Dermis blood vessel endothelial cell (primary cell): ENCODE measurements around the gene ARHGAP26. TPM values are rescaled to one million over a fixed set of nuclear protein-coding genes. Genes with fewer than 3 reads are reported as not detected.

Experiments used
- DNase-seq: peaks from one replicate; pipeline ENCODE4 v3.0.0; 2010
- total RNA-seq: library from RNA; depleted of rRNA; stranded (reverse); fragments of >200 nt; gene quantifications from 2 replicates; pipeline ENCODE4 v1.2.3, GENCODE V29; 2014

The ARHGAP26 gene, protein sequence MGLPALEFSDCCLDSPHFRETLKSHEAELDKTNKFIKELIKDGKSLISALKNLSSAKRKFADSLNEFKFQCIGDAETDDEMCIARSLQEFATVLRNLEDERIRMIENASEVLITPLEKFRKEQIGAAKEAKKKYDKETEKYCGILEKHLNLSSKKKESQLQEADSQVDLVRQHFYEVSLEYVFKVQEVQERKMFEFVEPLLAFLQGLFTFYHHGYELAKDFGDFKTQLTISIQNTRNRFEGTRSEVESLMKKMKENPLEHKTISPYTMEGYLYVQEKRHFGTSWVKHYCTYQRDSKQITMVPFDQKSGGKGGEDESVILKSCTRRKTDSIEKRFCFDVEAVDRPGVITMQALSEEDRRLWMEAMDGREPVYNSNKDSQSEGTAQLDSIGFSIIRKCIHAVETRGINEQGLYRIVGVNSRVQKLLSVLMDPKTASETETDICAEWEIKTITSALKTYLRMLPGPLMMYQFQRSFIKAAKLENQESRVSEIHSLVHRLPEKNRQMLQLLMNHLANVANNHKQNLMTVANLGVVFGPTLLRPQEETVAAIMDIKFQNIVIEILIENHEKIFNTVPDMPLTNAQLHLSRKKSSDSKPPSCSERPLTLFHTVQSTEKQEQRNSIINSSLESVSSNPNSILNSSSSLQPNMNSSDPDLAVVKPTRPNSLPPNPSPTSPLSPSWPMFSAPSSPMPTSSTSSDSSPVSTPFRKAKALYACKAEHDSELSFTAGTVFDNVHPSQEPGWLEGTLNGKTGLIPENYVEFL
- total RNA-seq, result 49.9 and 51.7 TPM in 2 replicates

- DNase-seq, result peak; percentile 98
Measured at GRCh38 chr5:142769793-142770649, at the start of gene ARHGAP26. ARHGAP26 (plus strand) TSS chr5:142770377; CDS start chr5:142770762, 385 bp downstream.

DNA sequence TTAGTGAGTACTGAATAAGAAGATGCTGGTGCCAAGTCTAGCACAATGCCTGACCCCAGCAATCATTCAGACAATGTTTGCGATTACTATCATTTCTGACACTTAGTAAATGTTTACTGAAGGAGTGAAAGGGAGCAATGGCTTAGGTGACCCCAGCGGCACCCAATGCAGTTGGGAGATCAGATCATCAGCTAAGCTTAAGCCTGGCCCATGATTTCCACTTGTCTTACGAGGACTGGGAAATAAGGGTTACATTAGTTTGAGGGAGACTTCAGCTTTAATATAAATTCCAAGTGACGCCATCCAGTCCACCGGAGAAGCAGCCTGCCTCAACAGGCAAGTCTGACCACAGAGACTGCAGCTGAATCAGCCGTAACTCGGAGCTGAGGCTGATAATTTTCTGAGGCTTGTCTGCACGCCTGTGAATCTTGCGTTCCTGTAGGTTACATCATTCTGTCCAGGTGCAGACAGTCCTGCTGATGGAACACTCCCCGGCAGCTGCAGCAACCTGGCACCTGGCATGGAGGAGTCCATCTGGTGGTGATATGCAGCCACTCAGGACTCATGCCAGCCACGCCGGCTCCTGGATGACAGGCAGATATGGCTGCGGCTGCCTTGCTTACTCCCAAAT is 49.4 kb upstream of the ARHGAP26 start:
- no peak for DNase-seq

- DNase-seq, result no peak
Measured at GRCh38 chr5:142722146-142722545, 48.0 kb upstream of the ARHGAP26 start.

DNA sequence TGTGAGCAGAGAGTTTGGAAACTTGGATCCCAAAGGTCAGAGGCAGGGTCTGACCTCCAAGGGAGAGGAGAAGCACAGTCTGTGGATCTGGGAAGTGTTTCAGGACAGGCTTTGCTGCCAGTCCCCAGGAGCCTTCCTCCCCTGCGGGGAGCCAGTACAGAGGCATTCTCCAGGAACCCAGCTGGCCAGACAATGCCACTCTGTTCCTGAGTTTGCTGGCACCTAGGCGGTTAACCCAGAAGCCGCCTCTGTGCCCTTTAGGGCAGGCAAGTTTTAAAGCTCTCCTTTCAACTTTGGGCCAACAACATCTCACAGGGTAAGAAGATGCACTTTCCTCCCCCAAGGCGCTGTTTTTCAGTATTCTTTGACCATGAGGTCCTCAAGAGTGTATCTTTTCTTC is 47.3 kb upstream of the ARHGAP26 start:
- DNase-seq, result no peak

GRCh38 chr5:142724821-142725220 is 45.4 kb upstream of the ARHGAP26 start:
- DNase-seq, result no peak

DNA sequence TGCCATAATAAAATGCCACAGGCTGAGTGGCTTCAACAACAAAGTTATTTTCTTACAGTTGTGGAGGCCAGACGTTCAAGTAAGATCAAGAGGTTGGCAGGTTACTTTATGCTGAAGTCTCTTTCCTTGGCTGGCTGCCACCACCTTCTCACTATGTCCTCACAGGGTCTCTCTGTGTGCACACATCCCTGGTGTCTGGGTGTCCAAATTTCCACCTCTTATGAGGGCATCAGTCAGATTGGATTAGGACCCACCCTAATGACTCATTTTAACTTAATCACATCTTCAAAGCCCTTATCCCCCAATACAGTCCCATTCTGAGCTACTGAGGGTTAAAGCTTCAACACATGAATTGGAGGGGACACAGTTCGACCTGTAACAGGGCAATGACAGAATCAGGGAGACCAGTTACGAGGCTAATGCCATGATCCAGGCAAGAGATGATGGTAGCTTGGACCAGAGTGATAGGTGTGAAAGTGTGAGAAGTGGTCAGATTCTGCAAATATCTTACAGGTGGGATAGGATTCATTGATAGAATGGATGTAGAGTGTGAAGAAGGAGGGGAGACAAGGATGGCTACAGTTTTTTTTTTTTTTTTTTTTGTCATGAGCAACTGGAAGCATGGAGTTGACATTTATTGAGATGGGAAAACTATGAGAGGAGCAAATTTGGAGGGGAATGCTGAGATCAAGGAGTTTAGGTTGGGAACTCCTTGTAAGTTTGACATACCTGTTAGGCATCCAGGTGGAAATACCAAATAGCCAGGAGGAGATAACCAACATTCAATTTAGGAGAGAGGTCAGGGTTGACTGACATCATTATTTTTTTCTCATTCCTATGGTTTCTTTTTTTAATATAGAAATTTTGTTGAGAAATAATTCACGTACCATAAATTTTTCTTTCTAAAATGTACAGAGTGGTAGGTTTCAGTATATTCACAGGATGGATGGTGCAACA is 44.7 kb upstream of the ARHGAP26 start:
- no peak for DNase-seq

- DNase-seq, result peak; percentile 83
Measured at GRCh38 chr5:142726188-142726731, 43.9 kb upstream of the ARHGAP26 start.

- no peak for DNase-seq
Measured at GRCh38 chr5:142727735-142728047, 42.5 kb upstream of the ARHGAP26 start.

DNA sequence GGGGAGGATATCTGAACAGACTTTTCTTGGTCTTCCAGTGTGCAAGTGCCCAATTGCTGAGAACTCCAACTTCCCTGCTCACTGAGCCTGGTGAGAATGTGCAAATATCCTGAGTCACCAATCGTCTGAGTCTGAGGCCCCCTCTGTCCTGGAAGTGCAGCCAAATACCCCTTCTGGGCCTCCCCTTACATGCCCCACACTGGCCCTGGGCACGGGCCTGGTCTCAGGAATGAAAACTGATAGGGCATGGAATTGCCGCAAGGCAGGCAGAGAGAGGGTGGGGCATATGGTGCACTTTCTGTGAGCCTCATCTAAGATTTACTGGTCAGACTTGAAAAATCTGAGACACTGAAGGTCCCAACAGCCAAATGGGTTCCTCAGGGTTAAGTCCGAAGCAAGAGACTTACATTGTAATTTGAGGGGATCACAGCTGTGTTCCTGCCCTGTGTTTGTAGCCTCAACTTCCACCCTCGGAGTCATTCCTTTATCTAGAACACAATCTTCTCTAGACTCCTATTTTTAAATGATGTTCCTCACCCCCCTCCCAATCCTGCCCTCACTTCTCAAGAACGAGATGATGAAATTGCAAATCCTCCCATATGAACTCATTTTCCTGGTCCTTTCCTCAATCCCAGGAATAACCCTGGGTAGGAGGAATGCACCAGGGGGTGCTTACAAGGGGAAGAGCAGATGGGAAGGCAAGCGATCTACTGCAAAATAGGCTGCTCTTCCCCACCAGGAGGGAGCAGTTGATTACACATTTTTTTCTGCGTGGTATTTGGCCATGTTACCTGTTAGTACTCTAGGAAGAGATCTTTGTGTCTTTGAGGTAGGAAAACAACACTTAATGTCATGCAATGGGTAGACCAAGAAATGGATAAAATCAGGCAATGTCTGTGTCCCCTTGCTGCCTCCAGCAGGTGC is 34.6 kb upstream of the ARHGAP26 start:
- DNase-seq, result no peak

DNA sequence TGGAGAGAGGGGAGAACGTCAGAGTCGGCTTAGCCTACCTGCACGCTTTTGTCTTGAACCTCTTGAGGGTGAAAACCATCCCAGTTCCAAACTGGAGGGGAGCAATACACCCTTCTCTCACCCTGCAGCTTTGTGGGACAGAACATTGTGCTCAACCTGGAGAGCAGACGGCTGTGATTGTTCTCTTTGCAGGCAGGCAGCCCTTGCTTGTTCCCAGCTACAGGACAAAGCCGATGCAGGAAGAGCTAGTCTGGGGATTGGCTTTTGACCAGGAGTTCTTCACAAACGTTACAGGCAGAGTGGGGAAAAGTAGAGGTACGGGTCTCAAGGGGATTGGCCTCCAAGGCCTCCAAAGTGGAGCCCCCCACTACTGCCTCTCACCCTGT is 33.9 kb upstream of the ARHGAP26 start:
- DNase-seq, result peak; percentile 32

GRCh38 chr5:142737179-142737578 is 33.0 kb upstream of the ARHGAP26 start:
- DNase-seq, result no peak

DNA sequence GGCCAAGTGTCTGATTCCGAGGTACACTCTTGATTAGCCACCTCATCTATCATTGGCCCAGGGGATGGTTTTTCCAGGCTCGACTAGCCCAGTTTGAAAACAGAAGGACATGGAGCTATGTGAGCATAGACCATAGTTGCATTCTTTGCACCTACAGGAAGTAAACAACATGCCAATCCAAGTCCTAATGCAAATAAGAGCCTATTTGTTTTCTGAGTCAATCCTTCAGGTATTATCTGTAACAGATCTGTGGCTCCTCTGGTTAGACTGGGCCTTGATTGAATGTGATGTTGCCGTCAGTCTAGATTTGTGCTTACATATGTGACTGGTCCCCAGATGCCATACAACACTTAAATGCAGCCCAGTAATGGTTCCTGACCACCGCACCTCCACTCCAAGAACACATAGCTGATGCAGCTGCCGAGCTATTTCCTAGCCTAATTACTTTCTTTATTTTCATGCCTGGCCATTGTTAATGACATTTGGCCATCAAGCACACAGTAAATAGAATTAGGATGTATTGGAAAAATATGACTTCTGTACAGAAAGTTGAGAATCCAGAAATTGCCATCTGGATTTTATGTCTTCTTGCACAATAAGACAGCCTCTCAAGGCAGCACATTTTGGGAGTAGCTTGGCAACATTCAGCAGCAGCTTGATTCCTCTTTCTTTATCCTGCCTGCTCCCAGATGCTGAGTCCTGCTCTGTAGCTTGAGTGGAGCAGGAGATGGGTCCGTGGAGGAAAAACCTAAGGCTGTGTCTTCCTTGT is 29.5 kb upstream of the ARHGAP26 start:
- no peak for DNase-seq

DNA sequence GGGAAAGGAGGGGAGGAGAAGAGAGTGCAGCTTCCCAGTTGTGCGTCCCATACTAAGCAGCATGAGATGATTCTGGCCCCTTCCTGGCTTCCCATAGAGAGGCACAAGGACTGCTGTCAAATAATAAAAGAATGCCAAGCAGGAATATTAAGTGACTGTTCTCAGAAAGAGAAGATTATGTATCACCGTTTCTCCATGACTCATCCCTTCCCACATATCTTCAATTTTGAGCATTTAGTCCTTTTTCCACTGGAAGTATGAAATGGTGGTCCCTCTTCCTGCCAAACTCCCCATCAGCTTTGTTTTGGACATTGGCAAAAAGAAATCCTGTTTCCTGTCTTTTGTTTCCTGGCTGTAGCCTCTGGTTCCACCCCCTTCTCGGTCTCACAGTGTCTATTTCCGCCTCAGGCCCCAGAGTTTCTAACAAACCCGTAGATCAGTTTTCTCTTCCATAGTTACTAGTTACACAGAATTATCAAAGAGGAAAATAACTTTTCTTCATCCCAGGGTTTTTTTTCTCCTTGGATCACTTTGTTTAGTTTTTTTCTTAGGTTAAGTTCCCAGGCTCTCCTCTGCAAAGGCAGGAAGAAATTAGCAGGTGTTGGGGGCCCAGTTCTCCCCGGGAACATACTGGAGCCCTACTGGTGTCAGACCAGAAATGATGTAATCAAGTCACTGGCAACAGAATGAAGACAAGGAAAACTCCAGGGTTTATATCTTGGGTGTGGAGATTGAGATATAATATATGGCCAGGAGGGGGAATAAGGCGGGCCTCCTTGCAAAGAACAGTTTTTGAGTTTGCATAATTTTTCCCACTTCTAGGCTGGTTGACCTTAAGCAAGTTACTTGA is 26.4 kb upstream of the ARHGAP26 start:
- peak; percentile 90 for DNase-seq

DNA sequence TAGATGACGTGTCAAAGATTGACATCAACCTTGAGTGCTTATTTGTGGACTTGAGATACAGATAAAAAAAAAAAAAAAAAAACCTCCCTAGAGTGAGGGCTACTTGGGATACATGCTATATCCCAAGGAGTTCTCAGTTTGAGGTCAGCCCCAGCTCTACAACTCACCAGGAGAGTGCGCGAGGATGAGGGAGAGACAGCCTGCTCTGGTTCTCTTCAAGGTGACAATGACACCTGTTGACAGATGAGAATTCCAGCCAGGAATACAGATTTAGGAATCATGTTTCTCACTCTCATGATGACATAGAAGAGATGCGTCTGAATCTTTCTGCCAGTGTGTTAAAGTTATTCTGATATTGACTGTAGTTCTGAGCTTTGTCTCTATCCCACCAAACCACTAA is 24.9 kb upstream of the ARHGAP26 start:
- DNase-seq, result no peak

DNA sequence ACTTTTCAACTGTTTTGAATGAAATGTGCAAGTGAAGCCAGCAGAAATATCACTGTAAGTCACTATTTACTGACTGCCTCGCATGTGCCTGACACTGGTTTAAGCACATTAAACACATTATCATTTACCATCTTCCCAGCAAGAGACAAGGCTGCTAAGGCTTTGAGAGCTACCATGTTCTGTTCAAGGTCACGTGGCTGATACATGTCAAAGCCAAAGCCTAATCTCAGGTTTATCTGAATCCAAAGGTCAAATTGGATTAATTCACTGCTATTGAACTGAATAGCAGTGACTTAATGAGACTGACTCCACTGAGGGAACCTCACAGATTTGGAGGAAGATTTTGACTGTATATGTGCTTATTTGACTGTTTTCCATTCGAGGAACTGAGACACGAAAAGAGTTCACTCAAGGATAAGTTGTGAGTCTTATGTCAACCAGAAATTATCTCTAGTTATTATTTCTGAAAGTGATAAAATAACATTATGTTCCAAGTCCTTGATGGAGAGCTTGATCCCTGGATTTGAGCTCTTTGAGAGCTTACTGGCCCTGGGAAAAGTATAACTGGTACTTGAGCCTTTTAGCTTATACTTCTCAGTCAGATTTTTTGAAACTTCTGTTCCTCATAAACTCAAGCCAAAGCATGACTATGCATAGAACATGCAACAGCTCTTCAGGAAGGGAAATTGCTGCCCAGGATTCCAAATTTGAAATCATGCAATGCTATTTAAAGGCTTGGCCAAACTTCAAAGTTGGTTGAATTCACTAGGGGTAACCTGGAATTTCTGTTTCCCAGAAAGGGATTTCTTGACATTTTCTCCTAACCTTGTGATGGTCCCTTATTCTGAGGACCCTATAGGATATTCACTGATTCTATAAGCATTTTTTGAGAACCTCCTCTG is 23.4 kb upstream of the ARHGAP26 start:
- no peak for DNase-seq

- peak; percentile 43 for DNase-seq
Measured at GRCh38 chr5:142748132-142748531, 22.0 kb upstream of the ARHGAP26 start.
